OCI-LY1 (cell line): ENCODE results near the gene PGM2L1.

Experiments
- EZH2 ChIP-seq: fragments of 200-600 bp; sonication (generic), shearing (Covaris generic); IDR thresholded peaks from 2 replicates; pipeline ENCODE4 v1.8.0; 2017; ENCODE audit warnings: borderline replicate concordance, mixed run types, mild to moderate bottlenecking, antibody characterized with exemption, low read length, moderate library complexity, mixed read lengths
- TF ChIP-seq, protein P1 (sequence below): fragments of 200-600 bp; sonication (generic), shearing (Covaris generic); IDR thresholded peaks from 2 replicates; pipeline ENCODE4 v1.5.1; 2017; ENCODE audit warnings: mild to moderate bottlenecking, antibody characterized with exemption, low read length, moderate library complexity, mixed read lengths

- TF ChIP-seq, protein P1, sequence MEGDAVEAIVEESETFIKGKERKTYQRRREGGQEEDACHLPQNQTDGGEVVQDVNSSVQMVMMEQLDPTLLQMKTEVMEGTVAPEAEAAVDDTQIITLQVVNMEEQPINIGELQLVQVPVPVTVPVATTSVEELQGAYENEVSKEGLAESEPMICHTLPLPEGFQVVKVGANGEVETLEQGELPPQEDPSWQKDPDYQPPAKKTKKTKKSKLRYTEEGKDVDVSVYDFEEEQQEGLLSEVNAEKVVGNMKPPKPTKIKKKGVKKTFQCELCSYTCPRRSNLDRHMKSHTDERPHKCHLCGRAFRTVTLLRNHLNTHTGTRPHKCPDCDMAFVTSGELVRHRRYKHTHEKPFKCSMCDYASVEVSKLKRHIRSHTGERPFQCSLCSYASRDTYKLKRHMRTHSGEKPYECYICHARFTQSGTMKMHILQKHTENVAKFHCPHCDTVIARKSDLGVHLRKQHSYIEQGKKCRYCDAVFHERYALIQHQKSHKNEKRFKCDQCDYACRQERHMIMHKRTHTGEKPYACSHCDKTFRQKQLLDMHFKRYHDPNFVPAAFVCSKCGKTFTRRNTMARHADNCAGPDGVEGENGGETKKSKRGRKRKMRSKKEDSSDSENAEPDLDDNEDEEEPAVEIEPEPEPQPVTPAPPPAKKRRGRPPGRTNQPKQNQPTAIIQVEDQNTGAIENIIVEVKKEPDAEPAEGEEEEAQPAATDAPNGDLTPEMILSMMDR: no peak
- no peak for TF ChIP-seq EZH2
Measured at GRCh38 chr11:74326665-74327064, 71.6 kb downstream of the PGM2L1 start.
